Liver (tissue), 3 donors: ENCODE data around the gene GRK2.

Source experiments
- FOXA1 ChIP-seq: IDR thresholded peaks from 2 replicates; pipeline ENCODE4 v1.6.1; 2016; ENCODE audit warnings: antibody characterized with exemption
- FOXA2 ChIP-seq: IDR thresholded peaks from 2 replicates; pipeline ENCODE4 v1.6.1; 2016; ENCODE audit warnings: antibody characterized with exemption
- JUND ChIP-seq, 2 donors: IDR thresholded peaks; 2 replicates each; pipeline ENCODE4 v1.6.1; 2016; ENCODE audit warnings: antibody characterized with exemption in 2 of 2
- RAD21 ChIP-seq, 2 donors: IDR thresholded peaks; 2 replicates each; pipeline ENCODE4 v1.6.1; 2016; ENCODE audit warnings: antibody characterized with exemption in 2 of 2, mild to moderate bottlenecking in 2 of 2
- TF ChIP-seq, protein P1 (sequence below): fragments of 150-350 bp; IDR thresholded peaks from 2 replicates; pipeline ENCODE4 v1.5.1; 2017; ENCODE audit warnings: improper control_type of control experiment, low read depth, low read length; ENCODE audit not compliant: missing input control
- TF ChIP-seq, protein P2 (sequence below): IDR thresholded peaks from 2 replicates; pipeline ENCODE4 v1.6.1; 2016; ENCODE audit warnings: antibody characterized with exemption
- donor health status: healthy.
- donor health status: healthy.

DNA sequence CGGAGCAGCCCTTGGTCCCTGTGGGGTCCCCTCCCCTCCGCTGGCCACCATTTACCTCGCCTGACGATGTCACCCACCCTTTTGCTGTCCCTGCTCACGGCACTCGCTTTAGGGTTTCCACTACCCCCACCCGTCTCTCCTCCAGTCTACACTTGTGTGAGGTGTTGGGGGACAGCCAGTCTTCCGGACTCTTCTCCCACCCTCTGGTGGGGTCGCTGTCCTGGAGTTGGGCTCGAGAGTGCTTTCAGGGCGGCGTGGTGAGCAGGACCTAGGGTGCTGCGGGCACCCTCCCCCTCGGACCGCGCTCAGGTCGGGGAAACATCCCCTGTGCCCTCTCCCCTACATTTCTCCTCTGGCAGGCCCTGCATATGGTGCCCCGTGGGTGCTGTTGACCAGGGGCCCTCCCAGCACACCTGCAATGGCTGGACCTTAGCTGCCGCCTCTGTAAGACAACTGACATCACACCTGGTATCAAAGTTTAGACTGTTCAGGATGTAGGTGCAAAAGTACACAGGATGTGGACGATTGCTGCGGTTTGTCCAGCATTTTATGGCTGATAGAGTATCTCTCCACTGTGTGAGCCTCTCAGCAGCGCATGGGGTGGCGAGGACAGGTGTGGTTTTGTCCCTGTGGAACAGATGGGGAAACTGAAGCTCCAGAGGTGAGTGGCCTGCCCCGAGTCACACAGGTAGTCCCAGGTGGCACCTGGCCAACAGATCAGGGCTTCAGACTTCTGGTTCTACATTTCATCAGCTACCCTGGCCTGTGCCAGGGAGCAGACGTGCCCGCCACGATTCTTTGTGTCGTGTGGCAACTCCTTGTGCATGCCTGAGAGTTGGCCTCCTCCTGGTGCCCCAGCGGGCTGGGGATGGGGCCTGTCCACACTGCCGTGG lies 1.2 kb downstream of the GRK2 start:
- TF ChIP-seq, protein P1, sequence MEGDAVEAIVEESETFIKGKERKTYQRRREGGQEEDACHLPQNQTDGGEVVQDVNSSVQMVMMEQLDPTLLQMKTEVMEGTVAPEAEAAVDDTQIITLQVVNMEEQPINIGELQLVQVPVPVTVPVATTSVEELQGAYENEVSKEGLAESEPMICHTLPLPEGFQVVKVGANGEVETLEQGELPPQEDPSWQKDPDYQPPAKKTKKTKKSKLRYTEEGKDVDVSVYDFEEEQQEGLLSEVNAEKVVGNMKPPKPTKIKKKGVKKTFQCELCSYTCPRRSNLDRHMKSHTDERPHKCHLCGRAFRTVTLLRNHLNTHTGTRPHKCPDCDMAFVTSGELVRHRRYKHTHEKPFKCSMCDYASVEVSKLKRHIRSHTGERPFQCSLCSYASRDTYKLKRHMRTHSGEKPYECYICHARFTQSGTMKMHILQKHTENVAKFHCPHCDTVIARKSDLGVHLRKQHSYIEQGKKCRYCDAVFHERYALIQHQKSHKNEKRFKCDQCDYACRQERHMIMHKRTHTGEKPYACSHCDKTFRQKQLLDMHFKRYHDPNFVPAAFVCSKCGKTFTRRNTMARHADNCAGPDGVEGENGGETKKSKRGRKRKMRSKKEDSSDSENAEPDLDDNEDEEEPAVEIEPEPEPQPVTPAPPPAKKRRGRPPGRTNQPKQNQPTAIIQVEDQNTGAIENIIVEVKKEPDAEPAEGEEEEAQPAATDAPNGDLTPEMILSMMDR = no peak
- TF ChIP-seq, protein P2, sequence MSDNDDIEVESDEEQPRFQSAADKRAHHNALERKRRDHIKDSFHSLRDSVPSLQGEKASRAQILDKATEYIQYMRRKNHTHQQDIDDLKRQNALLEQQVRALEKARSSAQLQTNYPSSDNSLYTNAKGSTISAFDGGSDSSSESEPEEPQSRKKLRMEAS = no peak
- TF ChIP-seq RAD21 (IDR thresholded peaks at IDR 0.05) (no peak), FOXA1 (no peak), JUND (IDR thresholded peaks at IDR 0.05) (no peak), FOXA2 (peak; percentile 16)
